GM12878 (cell line): ENCODE results near the gene SYNPR. TPM values are rescaled to one million over a fixed set of nuclear protein-coding genes. Genes with fewer than 3 reads are reported as not detected.

Source experiments
- ATAC-seq: fragments of 200-7000 bp; cut with Tn5 transposase; 3 replicates; pipeline ENCODE4 v1.9.1; 2020; ENCODE audit warnings: mild to moderate bottlenecking, moderate library complexity
- BruUV-seq: library from RNA; stranded (reverse); fragments of 400-500 nt; replicated peaks from 2 replicates; lab custom pipeline; 2021; lab: Mats Ljungman, UMichigan
- CTCF ChIA-PET: fragments of 300-600 bp; sonication (Branson Sonifier 250); formaldehyde crosslinking; extraction: SDS; loops from one replicate; lab custom pipeline; 2021; ENCODE audit warnings: inconsistent platforms; lab: Yijun Ruan, JAX
- POLR2A ChIA-PET: fragments of 350-600 bp; formaldehyde crosslinking; extraction: SDS; loops from one replicate; lab custom pipeline; 2021; ENCODE audit warnings: inconsistent platforms; lab: Charles Lee
- RAD21 ChIA-PET: fragments of 300-600 bp; sonication (Branson Sonifier 250); formaldehyde crosslinking; loops from one replicate; lab custom pipeline; 2023; ENCODE audit warnings: antibody characterized with exemption; ENCODE audit not compliant: unreplicated experiment; lab: Charles Lee
- SMC1A ChIA-PET: fragments of 300-600 bp; sonication (Branson Sonifier 250); formaldehyde crosslinking; loops from one replicate; lab custom pipeline; 2023; ENCODE audit not compliant: unreplicated experiment, uncharacterized antibody; lab: Charles Lee
- DNase-seq: peaks from one replicate; pipeline ENCODE4 v3.0.0-alpha.2; 2011; ENCODE audit warnings: low read depth, low spot score
- FAIRE-seq: peaks from 3 replicates; lab custom pipeline; 2011; peaks lifted over from hg19 to GRCh38; lab: Jason Lieb, UNC
- H2AFZ ChIP-seq: 2 replicates; pipeline ENCODE4 v1.6.0; 2011; ENCODE audit warnings: low read depth, low read length, control low read depth; ENCODE audit not compliant: control insufficient read depth
- H3K27ac ChIP-seq: 2 replicates; pipeline ENCODE4 v1.5.1; 2011; ENCODE audit warnings: control low read depth; ENCODE audit not compliant: control insufficient read depth, insufficient read depth
- H3K27me3 ChIP-seq, 2 experiments: replicated peaks in 1 of 2; 2 replicates each; pipeline versions ENCODE4 v1.6.0 to v1.6.1; 2011; ENCODE audit warnings: low read length in 1 of 2; ENCODE audit not compliant: control insufficient read depth in 2 of 2, insufficient read depth in 2 of 2
- H3K36me3 ChIP-seq, 2 experiments: 2 replicates each; pipeline ENCODE4 v1.5.1; 2011; ENCODE audit warnings: low read length in 1 of 2; ENCODE audit not compliant: control insufficient read depth in 2 of 2, insufficient read depth in 2 of 2
- H3K4me1 ChIP-seq: 2 replicates; pipeline ENCODE4 v1.6.1; 2011; ENCODE audit warnings: mild to moderate bottlenecking, low read length, moderate library complexity, mixed read lengths; ENCODE audit not compliant: control insufficient read depth, insufficient read depth
- H3K4me2 ChIP-seq: 2 replicates; pipeline ENCODE4 v1.6.0; 2011; ENCODE audit warnings: control low read depth; ENCODE audit not compliant: control insufficient read depth, insufficient read depth
- H3K4me3 ChIP-seq: fragments of 200-600 bp; sonication (generic); 2 replicates; pipeline ENCODE4 v1.5.1; 2016
- H3K79me2 ChIP-seq: 2 replicates; pipeline ENCODE4 v1.6.0; 2011; ENCODE audit warnings: low read length; ENCODE audit not compliant: control insufficient read depth, insufficient read depth
- H3K9ac ChIP-seq: 2 replicates; pipeline ENCODE4 v1.8.0; 2011; ENCODE audit warnings: low read length, control low read depth, mixed read lengths; ENCODE audit not compliant: control insufficient read depth, insufficient read depth
- H3K9me3 ChIP-seq: replicated peaks from 3 replicates; pipeline ENCODE4 v1.5.1; 2011; ENCODE audit warnings: mild to moderate bottlenecking, low read length; ENCODE audit not compliant: control insufficient read depth, insufficient read depth
- H4K20me1 ChIP-seq: 2 replicates; pipeline ENCODE4 v1.6.0; 2011; ENCODE audit not compliant: control insufficient read depth, insufficient read depth
- CHD4 ChIP-seq: fragments of 200-600 bp; sonication (generic); IDR thresholded peaks from 2 replicates; pipeline ENCODE4 v1.6.1; 2016; ENCODE audit warnings: mild to moderate bottlenecking
- ESRRA ChIP-seq: IDR thresholded peaks from 2 replicates; pipeline ENCODE4 v1.6.1; 2012; ENCODE audit warnings: mild to moderate bottlenecking, low read length, improper control_type of control experiment
- FOXM1 ChIP-seq: IDR thresholded peaks from 2 replicates; pipeline ENCODE4 v1.6.1; 2012; ENCODE audit warnings: low read depth, mild to moderate bottlenecking, inconsistent platforms, low read length, moderate library complexity
- JUND ChIP-seq: IDR thresholded peaks from 2 replicates; pipeline ENCODE4 v1.6.1; 2012; ENCODE audit warnings: low read depth, mild to moderate bottlenecking, low read length, improper control_type of control experiment, moderate library complexity
- MEF2A ChIP-seq: IDR thresholded peaks from 2 replicates; pipeline ENCODE4 v1.6.1; 2011; ENCODE audit warnings: low read depth, mild to moderate bottlenecking, low read length, moderate library complexity; ENCODE audit not compliant: insufficient read depth
- NFYB ChIP-seq: IDR thresholded peaks from 2 replicates; pipeline ENCODE4 v1.6.1; 2011; ENCODE audit warnings: low read depth, mild to moderate bottlenecking, low read length, improper control_type of control experiment, moderate library complexity; ENCODE audit not compliant: insufficient read depth
- RUNX3 ChIP-seq: IDR thresholded peaks from 2 replicates; pipeline ENCODE4 v1.6.1; 2012; ENCODE audit warnings: low read length, inconsistent platforms
- SMARCA5 ChIP-seq: fragments of 450-650 bp; IDR thresholded peaks from 2 replicates; pipeline ENCODE4 v1.6.1; 2017; ENCODE audit warnings: mild to moderate bottlenecking
- SP1 ChIP-seq: IDR thresholded peaks from one replicate; pipeline ENCODE4 v1.6.1; 2011; ENCODE audit warnings: low read depth, low read length
- TCF7 ChIP-seq: IDR thresholded peaks from 2 replicates; pipeline ENCODE4 v1.6.1; 2014; ENCODE audit warnings: antibody characterized with exemption, borderline replicate concordance
- WGBS: methylation state at CpG from one replicate; pipeline ENCODE4 v1.1.6; 2016; ENCODE audit warnings: low lambda C conversion rate; ENCODE audit not compliant: insufficient replicate concordance, insufficient coverage; ENCODE audit errors: missing lambda C conversion rate; 5-methylcytosine and 5-hydroxymethylcytosine counted together
- in situ Hi-C: fragments of 300-500 bp; cut with MboI; formaldehyde crosslinking; loops from 9 replicates; pipeline ENCODE4 v1.14.3; 2018; ENCODE audit warnings: mixed read lengths
- intact Hi-C: fragments of 100-400 bp; cut with micrococcal nuclease; formaldehyde crosslinking; loops from one replicate; pipeline ENCODE4 v1.14.2; 2022; ENCODE audit not compliant: unreplicated experiment
- polyA plus RNA-seq, 11 experiments: library from polyadenylated mRNA; depleted of rRNA in 4 of 11; unstranded in 6 of 11; stranded (reverse) in 5 of 11; fragments of >200 nt; fragmentation: Nextera tagmentation in 4 of 11; fragmentation: Illumina TruSeq in 1 of 11; extraction: Ambion mirVana in 4 of 11; extraction: Trizol in 1 of 11; gene quantifications; 1 replicate in 1 of 11; 2 replicates in 10 of 11; pipeline versions ENCODE4 v1.2.1 to v1.2.3, GENCODE V29; 2011 to 2016; ENCODE audit warnings: inconsistent platforms in 2 of 11, missing spikeins in 2 of 11, low read depth in 1 of 11
- total RNA-seq, 4 experiments: library from RNA; depleted of rRNA in 3 of 4; stranded (reverse); fragments of >200 nt in 3 of 4; fragmentation: Illumina TruSeq in 1 of 4; extraction: Trizol in 1 of 4; gene quantifications; 2 replicates each; pipeline versions ENCODE4 v1.2.1 to v1.2.3, GENCODE V29; 2013 to 2021
- TF ChIP-seq, protein P1 (sequence below): fragments of 150-350 bp; IDR thresholded peaks from 2 replicates; pipeline ENCODE4 v1.6.1; 2014; ENCODE audit warnings: mild to moderate bottlenecking, low read depth, low read length
- TF ChIP-seq, protein P2 (sequence below): IDR thresholded peaks from 2 replicates; pipeline ENCODE4 v1.6.1; 2011; ENCODE audit warnings: mild to moderate bottlenecking, low read depth, low read length, moderate library complexity; ENCODE audit not compliant: insufficient replicate concordance
- TF ChIP-seq, protein P3 (sequence below): IDR thresholded peaks from 2 replicates; pipeline ENCODE4 v1.6.1; 2012; ENCODE audit warnings: low read length, inconsistent platforms
- TF ChIP-seq, protein P4 (sequence below): fragments of 450-650 bp; IDR thresholded peaks from 2 replicates; pipeline ENCODE4 v1.6.1; 2014; ENCODE audit warnings: mild to moderate bottlenecking
- TF ChIP-seq, protein P5 (sequence below): IDR thresholded peaks from 2 replicates; pipeline ENCODE4 v1.6.1; 2011; ENCODE audit warnings: borderline replicate concordance, low read depth, mild to moderate bottlenecking, moderate library complexity, mixed read lengths, low read length; ENCODE audit not compliant: insufficient read depth; ENCODE audit errors: extremely low read length

The SYNPR gene
- total and polyA plus RNA-seq, 10 of the 15 experiments (the other 5 are each of a cell fraction or from before 2014, with no cell fraction given), result not detected

DNA sequence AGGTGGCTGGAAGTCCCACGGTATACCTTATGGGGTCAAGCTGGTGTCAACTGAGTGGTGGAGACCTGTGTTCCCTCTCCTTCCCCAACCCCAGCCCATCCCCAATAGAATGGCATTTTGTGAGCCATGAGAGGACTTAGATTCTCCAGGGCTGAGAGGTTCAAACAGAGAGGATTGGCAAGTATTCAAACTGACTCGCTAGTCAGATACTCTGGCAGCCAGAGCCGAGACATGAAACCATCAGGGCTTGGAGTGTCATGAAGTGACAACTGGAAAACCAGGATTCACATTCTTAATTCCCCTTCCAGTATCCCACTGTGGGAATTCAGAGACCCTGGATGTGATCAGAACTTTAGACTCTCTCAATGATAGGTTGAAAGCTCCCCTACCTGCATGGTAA, 215.0 kb downstream of the SYNPR start:
- in situ Hi-C loops, result no loop called here
- BruUV-seq, result no TSS peak
- intact Hi-C loops, result no loop called here
- no peak overlapping the region for H2AFZ ChIP-seq
- SMC1A ChIA-PET, result no interaction called here
- POLR2A ChIA-PET, result no interaction called here
- RAD21 ChIA-PET, result no interaction called here
- no peak overlapping the region for H3K4me3 ChIP-seq
- 17% methylated on average over 3 of the region's 3 CpGs for WGBS
- ATAC-seq (no peak), DNase-seq (no peak), FAIRE-seq (no peak)
- no peaks in the 10 kb centered on the region for H3K4me1 ChIP-seq
- H3K9ac ChIP-seq, result no peak overlapping the region
- no peaks in the 10 kb centered on the region for H3K27me3 ChIP-seq
- no peaks in the 10 kb centered on the region for H4K20me1 ChIP-seq
- H3K9me3 ChIP-seq, result no peaks in the 10 kb centered on the region
- no peak overlapping the region for H3K27ac ChIP-seq
- no peaks in the 10 kb centered on the region for H3K36me3 ChIP-seq
- CTCF ChIA-PET, result no interaction called here
- no peaks in the 10 kb centered on the region for H3K79me2 ChIP-seq
- TF ChIP-seq SMARCA5, result no peak
- TF ChIP-seq, protein P1, sequence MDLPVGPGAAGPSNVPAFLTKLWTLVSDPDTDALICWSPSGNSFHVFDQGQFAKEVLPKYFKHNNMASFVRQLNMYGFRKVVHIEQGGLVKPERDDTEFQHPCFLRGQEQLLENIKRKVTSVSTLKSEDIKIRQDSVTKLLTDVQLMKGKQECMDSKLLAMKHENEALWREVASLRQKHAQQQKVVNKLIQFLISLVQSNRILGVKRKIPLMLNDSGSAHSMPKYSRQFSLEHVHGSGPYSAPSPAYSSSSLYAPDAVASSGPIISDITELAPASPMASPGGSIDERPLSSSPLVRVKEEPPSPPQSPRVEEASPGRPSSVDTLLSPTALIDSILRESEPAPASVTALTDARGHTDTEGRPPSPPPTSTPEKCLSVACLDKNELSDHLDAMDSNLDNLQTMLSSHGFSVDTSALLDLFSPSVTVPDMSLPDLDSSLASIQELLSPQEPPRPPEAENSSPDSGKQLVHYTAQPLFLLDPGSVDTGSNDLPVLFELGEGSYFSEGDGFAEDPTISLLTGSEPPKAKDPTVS, result no peak
- TF ChIP-seq, protein P2, sequence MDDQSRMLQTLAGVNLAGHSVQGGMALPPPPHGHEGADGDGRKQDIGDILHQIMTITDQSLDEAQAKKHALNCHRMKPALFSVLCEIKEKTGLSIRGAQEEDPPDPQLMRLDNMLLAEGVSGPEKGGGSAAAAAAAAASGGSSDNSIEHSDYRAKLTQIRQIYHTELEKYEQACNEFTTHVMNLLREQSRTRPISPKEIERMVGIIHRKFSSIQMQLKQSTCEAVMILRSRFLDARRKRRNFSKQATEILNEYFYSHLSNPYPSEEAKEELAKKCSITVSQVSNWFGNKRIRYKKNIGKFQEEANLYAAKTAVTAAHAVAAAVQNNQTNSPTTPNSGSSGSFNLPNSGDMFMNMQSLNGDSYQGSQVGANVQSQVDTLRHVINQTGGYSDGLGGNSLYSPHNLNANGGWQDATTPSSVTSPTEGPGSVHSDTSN, result no peak
- TF ChIP-seq, protein P3, sequence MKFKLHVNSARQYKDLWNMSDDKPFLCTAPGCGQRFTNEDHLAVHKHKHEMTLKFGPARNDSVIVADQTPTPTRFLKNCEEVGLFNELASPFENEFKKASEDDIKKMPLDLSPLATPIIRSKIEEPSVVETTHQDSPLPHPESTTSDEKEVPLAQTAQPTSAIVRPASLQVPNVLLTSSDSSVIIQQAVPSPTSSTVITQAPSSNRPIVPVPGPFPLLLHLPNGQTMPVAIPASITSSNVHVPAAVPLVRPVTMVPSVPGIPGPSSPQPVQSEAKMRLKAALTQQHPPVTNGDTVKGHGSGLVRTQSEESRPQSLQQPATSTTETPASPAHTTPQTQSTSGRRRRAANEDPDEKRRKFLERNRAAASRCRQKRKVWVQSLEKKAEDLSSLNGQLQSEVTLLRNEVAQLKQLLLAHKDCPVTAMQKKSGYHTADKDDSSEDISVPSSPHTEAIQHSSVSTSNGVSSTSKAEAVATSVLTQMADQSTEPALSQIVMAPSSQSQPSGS, result no peak
- no peak for TF ChIP-seq RUNX3
- no peak for TF ChIP-seq FOXM1
- TF ChIP-seq, protein P4, sequence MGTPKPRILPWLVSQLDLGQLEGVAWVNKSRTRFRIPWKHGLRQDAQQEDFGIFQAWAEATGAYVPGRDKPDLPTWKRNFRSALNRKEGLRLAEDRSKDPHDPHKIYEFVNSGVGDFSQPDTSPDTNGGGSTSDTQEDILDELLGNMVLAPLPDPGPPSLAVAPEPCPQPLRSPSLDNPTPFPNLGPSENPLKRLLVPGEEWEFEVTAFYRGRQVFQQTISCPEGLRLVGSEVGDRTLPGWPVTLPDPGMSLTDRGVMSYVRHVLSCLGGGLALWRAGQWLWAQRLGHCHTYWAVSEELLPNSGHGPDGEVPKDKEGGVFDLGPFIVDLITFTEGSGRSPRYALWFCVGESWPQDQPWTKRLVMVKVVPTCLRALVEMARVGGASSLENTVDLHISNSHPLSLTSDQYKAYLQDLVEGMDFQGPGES, result no peak
- TF ChIP-seq JUND, result no peak
- no peak for TF ChIP-seq SP1
- no peak for TF ChIP-seq MEF2A
- TF ChIP-seq NFYB, result no peak
- TF ChIP-seq, protein P5, sequence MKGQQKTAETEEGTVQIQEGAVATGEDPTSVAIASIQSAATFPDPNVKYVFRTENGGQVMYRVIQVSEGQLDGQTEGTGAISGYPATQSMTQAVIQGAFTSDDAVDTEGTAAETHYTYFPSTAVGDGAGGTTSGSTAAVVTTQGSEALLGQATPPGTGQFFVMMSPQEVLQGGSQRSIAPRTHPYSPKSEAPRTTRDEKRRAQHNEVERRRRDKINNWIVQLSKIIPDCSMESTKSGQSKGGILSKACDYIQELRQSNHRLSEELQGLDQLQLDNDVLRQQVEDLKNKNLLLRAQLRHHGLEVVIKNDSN, result no peak
- TF ChIP-seq CHD4, result no peak
- TF ChIP-seq TCF7, result no peak
- no peak for TF ChIP-seq ESRRA
- H3K4me2 ChIP-seq, result no peak overlapping the region
